Measurements from ENCODE around the gene ZNF570. TPM values are rescaled to one million over a fixed set of nuclear protein-coding genes. Genes with fewer than 3 reads are reported as not detected.
A peak's percentile ranks its signal among the peaks of the same experiment; 100 is the strongest.

Gene ZNF570
- total RNA-seq (2014; rRNA removed; shearing (Covaris generic)) = 0.12 TPM in 1 of 2 replicates, not detected in the other

GRCh38 chr19:37468961-37469777, at the start of gene ZNF570:
TSS of gene ZNF570 (plus strand) at chr19:37469356. CDS start at chr19:37470355, 999 bp downstream.
- DNase-seq (ENCODE audit: low spot score) = no peak

- DNase-seq (ENCODE audit: low spot score) = no peak
Observed at GRCh38 chr19:37452500-37453245, 16.5 kb upstream of the ZNF570 start.

- DNase-seq (ENCODE audit: low spot score) = no peak
Observed at GRCh38 chr19:37466277-37466797, 2.8 kb upstream of the ZNF570 start.

GRCh38 chr19:37466798-37467607, 2.2 kb upstream of the ZNF570 start, which contains the start of gene ZNF569:
TSS of gene ZNF569 (minus strand) at chr19:37467444. CDS start at chr19:37444921, 22,523 bp downstream.
- peak; percentile 69 for DNase-seq (ENCODE audit: low spot score)

- no peak for DNase-seq (ENCODE audit: low spot score)
Observed at GRCh38 chr19:37467608-37468090, 1.5 kb upstream of the ZNF570 start.

GRCh38 chr19:37470216-37470615, 1.1 kb downstream of the ZNF570 start:
- DNase-seq (ENCODE audit: low spot score) = no peak

GRCh38 chr19:37472165-37472564, 3.0 kb downstream of the ZNF570 start:
- no peak for DNase-seq (ENCODE audit: low spot score)

- no peak for DNase-seq (ENCODE audit: low spot score)
Observed at GRCh38 chr19:37484406-37485168, 15.4 kb downstream of the ZNF570 start.

GRCh38 chr19:37492213-37492612, 23.1 kb downstream of the ZNF570 start:
- DNase-seq (ENCODE audit: low spot score) = no peak

GRCh38 chr19:37505958-37506386, 36.8 kb downstream of the ZNF570 start:
- DNase-seq (ENCODE audit: low spot score) = no peak

GRCh38 chr19:37506387-37507166, 37.4 kb downstream of the ZNF570 start, which contains the start of gene ZNF793:
TSS of gene ZNF793 (plus strand) at chr19:37506939. CDS start at chr19:37523440, 16,501 bp downstream.
- DNase-seq (ENCODE audit: low spot score) = peak; percentile 31

GRCh38 chr19:37507167-37507464, 38.0 kb downstream of the ZNF570 start:
- DNase-seq (ENCODE audit: low spot score) = no peak

- no peak for DNase-seq (ENCODE audit: low spot score)
Observed at GRCh38 chr19:37511186-37511585, 42.0 kb downstream of the ZNF570 start.

- no peak for DNase-seq (ENCODE audit: low spot score)
Observed at GRCh38 chr19:37511821-37512220, 42.7 kb downstream of the ZNF570 start.

GRCh38 chr19:37513397-37513796, 44.2 kb downstream of the ZNF570 start:
- no peak for DNase-seq (ENCODE audit: low spot score)

- DNase-seq (ENCODE audit: low spot score) = peak; percentile 39
Observed at GRCh38 chr19:37519890-37520289, 50.7 kb downstream of the ZNF570 start.

- DNase-seq (ENCODE audit: low spot score) = no peak
Observed at GRCh38 chr19:37537391-37537947, 68.3 kb downstream of the ZNF570 start.

Measured in A172 (cell line).